ACC112 (cell line): ENCODE measurements around the gene LCNL1.

ENCODE experiments used
- H2AFZ ChIP-seq: fragments of 200-600 bp; sonication (generic); one replicate; pipeline ENCODE4 v1.6.0; 2017; ENCODE audit warnings: antibody characterized with exemption, low read length; ENCODE audit not compliant: unreplicated experiment
- H3K27ac ChIP-seq: fragments of 200-600 bp; sonication (generic); 2 replicates; pipeline ENCODE4 v1.5.1; 2014; ENCODE audit warnings: low read depth, mild to moderate bottlenecking, antibody characterized with exemption, low read length, moderate library complexity
- H3K27me3 ChIP-seq: fragments of 200-600 bp; sonication (generic); 2 replicates; pipeline ENCODE4 v1.6.1; 2014; ENCODE audit warnings: mild to moderate bottlenecking, antibody characterized with exemption, low read length, moderate library complexity, mixed read lengths; ENCODE audit not compliant: insufficient read depth
- H3K36me3 ChIP-seq: fragments of 200-600 bp; sonication (generic); 2 replicates; pipeline ENCODE4 v1.6.1; 2016; ENCODE audit warnings: mild to moderate bottlenecking, antibody characterized with exemption, low read length, moderate library complexity, mixed read lengths; ENCODE audit not compliant: insufficient read depth
- H3K4me1 ChIP-seq: fragments of 200-600 bp; sonication (generic); one replicate; pipeline ENCODE4 v1.6.1; 2016; ENCODE audit warnings: low read length, mixed read lengths; ENCODE audit not compliant: insufficient read depth, unreplicated experiment, control insufficient read depth
- H3K4me3 ChIP-seq: fragments of 200-600 bp; sonication (generic); 2 replicates; pipeline ENCODE4 v1.5.1; 2014; ENCODE audit warnings: mild to moderate bottlenecking, low read depth, low read length
- H3K79me2 ChIP-seq: fragments of 200-600 bp; sonication (generic); one replicate; pipeline ENCODE4 v1.6.0; 2016; ENCODE audit warnings: low read length; ENCODE audit not compliant: control insufficient read depth, unreplicated experiment, insufficient read depth

LCNL1 gene

GRCh38 chr9:136970361-136970760 is 12.4 kb upstream of the LCNL1 start:
- Histone ChIP-seq H3K27me3 (no peaks in the 10 kb centered on the region), H3K27ac (no peak overlapping the region)

DNA sequence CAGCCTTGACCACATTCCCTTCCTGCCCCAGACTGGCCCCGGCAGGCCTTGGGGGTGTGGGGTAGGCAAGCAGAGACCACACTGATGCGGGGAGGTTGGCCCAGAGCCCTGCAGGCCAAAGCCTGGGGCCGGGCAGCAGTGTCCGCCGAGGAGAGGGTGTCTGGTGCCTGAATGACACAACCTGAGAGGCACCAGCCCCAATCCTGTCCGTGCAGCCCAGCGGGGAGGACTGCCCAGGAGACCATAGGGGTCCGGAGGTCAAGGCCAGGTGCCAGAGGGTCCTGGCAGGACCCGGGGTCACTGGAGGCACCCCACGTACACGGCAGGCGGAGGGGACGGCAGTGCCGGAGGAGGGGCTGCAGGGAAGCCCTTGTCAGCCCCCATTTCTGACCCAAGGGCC is 11.0 kb upstream of the LCNL1 start:
- H3K79me2 ChIP-seq: no peaks in the 10 kb centered on the region
- H3K27ac ChIP-seq: no peak overlapping the region
- H3K4me1 ChIP-seq: no peaks in the 10 kb centered on the region
- H3K27me3 ChIP-seq: no peaks in the 10 kb centered on the region
- H3K36me3 ChIP-seq: no peaks in the 10 kb centered on the region
- H2AFZ ChIP-seq: no peak overlapping the region
- no peak overlapping the region for H3K4me3 ChIP-seq

More at GRCh38 chr9:136970361-136970760, 12.4 kb upstream of the LCNL1 start:
- H3K36me3 ChIP-seq: no peaks in the 10 kb centered on the region
- H2AFZ ChIP-seq: no peak overlapping the region
- H3K79me2 ChIP-seq: no peaks in the 10 kb centered on the region
- H3K4me3 ChIP-seq: no peak overlapping the region
- peaks cover 5% of the 10 kb centered on the region for H3K4me1 ChIP-seq

DNA sequence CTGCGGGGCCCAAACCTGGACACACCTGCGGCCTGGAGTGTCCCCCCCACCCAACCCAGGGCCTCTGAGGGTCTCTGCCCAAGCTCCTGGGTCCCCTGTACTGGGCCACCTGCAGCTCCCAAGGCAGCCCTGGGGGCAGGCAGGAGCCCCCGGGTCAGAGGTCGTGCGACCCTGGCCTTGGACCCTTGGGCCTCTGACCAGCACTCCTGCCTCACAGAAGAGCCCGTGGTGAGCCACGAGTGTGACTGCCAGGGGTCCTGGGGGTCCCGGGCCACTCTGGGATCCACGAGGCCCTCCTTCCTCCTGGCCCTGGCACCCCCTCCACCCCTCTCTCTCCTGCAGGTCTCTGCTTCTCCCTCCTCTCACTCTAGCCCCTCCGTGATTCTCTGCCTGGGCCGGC is 10.5 kb upstream of the LCNL1 start:
- no peaks in the 10 kb centered on the region for H3K27me3 ChIP-seq
- no peaks in the 10 kb centered on the region for H3K4me1 ChIP-seq
- no peak overlapping the region for H3K4me3 ChIP-seq
- H3K79me2 ChIP-seq: no peaks in the 10 kb centered on the region
- H2AFZ ChIP-seq: no peak overlapping the region
- H3K36me3 ChIP-seq: no peaks in the 10 kb centered on the region
- H3K27ac ChIP-seq: no peak overlapping the region

GRCh38 chr9:136972743-136973142 is 10.1 kb upstream of the LCNL1 start:
- Histone ChIP-seq H3K36me3 (no peaks in the 10 kb centered on the region), H2AFZ (no peak overlapping the region), H3K27me3 (no peaks in the 10 kb centered on the region), H3K4me3 (no peak overlapping the region), H3K4me1 (no peaks in the 10 kb centered on the region), H3K27ac (no peak overlapping the region), H3K79me2 (no peaks in the 10 kb centered on the region)

- no peak overlapping the region for H3K4me3 ChIP-seq
- H3K4me1 ChIP-seq: no peaks in the 10 kb centered on the region
- no peaks in the 10 kb centered on the region for H3K79me2 ChIP-seq
- no peaks in the 10 kb centered on the region for H3K36me3 ChIP-seq
- H3K27ac ChIP-seq: no peak overlapping the region
- H3K27me3 ChIP-seq: no peaks in the 10 kb centered on the region
- no peak overlapping the region for H2AFZ ChIP-seq
Measured at GRCh38 chr9:136973618-136974617, 8.9 kb upstream of the LCNL1 start.

DNA sequence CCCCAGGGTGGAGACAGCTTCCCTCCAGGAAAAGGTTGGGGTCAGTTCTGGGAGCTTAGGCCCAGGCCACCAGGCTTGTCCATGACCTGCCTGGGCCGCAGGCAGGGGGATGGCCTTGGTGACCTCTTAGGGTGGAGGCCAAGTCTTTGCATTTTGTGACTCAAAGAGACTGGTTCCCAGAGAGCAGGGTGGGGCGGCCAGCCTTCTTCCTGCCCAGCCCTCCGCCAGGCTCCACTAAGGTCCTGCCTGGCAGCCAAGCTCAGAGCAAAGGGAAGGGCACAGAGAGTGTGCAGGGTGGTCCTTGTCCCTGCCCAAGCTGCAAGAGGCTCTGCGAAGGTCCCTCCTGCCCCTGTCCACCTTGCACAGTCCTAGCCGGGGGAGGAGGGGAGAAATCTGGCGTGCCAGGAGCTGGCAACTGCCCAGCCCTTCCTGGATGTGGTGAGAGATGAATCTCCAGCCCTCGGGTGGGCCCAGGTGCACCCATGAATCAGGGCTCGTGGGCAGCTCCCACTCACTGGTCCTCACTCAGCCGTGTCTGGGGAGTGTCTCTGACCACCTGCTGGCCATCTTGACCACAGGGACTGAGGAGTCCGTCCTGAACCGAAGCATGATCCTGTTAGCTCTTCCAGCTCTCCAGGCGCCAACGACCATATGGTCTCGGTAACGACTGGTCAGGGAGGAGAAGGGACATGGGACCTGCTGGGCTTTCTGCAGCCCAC is 7.8 kb upstream of the LCNL1 start:
- Histone ChIP-seq H3K27ac (no peak overlapping the region), H3K36me3 (no peaks in the 10 kb centered on the region), H3K4me3 (no peak overlapping the region), H3K4me1 (no peaks in the 10 kb centered on the region), H3K79me2 (no peaks in the 10 kb centered on the region), H2AFZ (no peak overlapping the region), H3K27me3 (no peaks in the 10 kb centered on the region)

DNA sequence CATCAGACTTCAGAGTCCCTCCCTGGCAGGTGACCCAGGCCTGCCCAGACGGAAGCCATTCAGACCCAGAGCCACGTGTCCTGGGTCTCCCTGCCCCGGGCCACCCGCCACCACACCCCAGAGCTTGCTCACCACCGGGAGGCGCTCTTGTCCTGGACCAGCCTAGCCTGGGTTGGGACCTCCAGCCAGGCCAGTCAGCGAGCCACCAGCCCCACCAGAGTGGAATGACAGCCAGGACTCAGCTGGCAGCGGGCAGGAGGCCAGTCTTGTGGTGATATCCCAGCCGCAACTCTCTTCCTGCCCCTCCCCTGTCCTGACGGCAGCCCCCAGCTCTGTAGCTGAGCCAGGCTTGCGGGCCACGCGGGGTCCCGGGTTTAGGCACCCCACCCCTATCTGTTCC is 7.1 kb upstream of the LCNL1 start:
- H3K36me3 ChIP-seq: no peaks in the 10 kb centered on the region
- no peaks in the 10 kb centered on the region for H3K4me1 ChIP-seq
- no peak overlapping the region for H2AFZ ChIP-seq
- no peaks in the 10 kb centered on the region for H3K79me2 ChIP-seq
- no peak overlapping the region for H3K4me3 ChIP-seq
- no peak overlapping the region for H3K27ac ChIP-seq
- H3K27me3 ChIP-seq: no peaks in the 10 kb centered on the region

DNA sequence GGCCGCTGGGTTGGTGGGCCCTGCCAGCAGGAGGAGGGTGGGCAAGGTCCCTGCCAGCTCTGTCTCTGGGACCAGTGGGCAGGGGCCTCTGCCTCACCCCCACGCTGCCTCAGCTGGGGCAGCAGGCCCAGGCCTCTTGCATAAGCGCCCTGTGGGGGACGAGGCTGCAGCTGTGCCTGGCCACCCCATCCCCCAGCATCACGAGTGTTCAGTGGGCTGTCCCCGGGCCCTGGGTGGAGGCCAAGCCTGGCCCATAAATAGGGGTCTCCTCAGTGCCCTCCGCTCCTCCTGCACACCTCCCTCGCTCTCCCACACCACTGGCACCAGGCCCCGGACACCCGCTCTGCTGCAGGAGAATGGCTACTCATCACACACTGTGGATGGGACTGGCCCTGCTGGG is 5.6 kb upstream of the LCNL1 start, which contains the start of gene PTGDS:
Gene PTGDS, plus strand, starts transcription at position 282 of the 400 bp plus-strand sequence. Its CDS starts 75 bp downstream, at position 357.
- no peak within 1 kb of the TSS for H3K27ac ChIP-seq

DNA sequence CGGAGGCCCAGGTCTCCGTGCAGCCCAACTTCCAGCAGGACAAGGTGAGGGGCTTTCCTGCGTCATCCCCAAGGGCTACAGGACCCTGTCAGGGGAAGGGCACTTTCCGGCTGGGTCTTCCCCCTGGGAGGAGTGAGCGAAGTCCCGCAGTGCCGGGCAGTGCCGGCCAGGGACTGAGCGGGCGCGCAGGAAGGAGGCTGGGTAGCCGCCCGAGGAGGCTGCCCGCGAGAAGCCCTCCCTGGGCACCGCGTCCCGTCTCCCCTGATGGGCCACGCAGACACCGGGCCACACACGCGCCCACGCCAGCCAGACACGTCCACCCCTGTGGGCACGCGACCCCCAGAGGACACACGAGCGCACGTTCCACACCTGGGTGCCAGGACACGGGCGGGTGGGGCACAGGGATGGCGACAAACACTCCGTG is 5.1 kb upstream of the LCNL1 start:
- no peaks in the 10 kb centered on the region for H3K27me3 ChIP-seq
- peak overlapping the region; percentile 89 for H2AFZ ChIP-seq
- H3K4me3 ChIP-seq: peak overlapping the region; percentile 74
- H3K36me3 ChIP-seq: no peaks in the 10 kb centered on the region
- no peaks in the 10 kb centered on the region for H3K4me1 ChIP-seq
- H3K79me2 ChIP-seq: no peaks in the 10 kb centered on the region
- no peak overlapping the region for H3K27ac ChIP-seq

More for the DNA sequence above, 5.6 kb upstream of the LCNL1 start, which contains the start of gene PTGDS:
- Histone ChIP-seq H3K79me2 (no peaks in the 10 kb centered on the region), H2AFZ (peak within 1 kb of the TSS; percentile 89), H3K4me3 (peak within 1 kb of the TSS; percentile 74), H3K4me1 (no peaks in the 10 kb centered on the region), H3K36me3 (no peaks in the 10 kb centered on the region), H3K27me3 (no peaks in the 10 kb centered on the region)

- Histone ChIP-seq H3K4me3 (peak overlapping the region; percentile 74), H3K27ac (no peak overlapping the region), H2AFZ (peak overlapping the region; percentile 89), H3K27me3 (no peaks in the 10 kb centered on the region), H3K36me3 (no peaks in the 10 kb centered on the region), H3K4me1 (no peaks in the 10 kb centered on the region), H3K79me2 (no peaks in the 10 kb centered on the region)
Measured at GRCh38 chr9:136978073-136978864, 4.5 kb upstream of the LCNL1 start.
